ENCODE measurements around the gene ATP5MK.
"Not testable (repeated sequence)": the region's sequence is repeated elsewhere in the genome, so short reads cannot be mapped to it uniquely, and the experiment has no call there.

Gene ATP5MK

DNA sequence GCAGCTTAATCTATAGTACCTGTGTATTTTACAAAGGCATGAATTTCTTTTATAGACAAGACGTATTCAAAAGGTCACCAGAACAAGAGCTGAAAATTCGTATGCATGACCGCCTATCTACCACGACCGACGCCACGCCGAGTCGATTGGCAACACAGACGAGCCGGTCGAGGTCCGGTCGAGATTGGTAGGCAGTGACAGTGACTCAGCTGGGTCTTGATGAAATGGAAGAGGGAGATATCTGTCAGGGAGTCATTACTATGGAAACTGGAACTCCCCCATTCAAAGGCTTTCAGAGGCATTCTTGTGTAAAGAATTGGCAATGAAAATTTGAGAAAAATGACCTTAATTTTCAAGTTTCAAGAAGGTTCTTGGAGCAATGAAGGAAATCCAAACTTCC lies 2.1 kb downstream of the ATP5MK start:
- H3K36me3 ChIP-seq: peaks cover 56% of the 10 kb centered on the region
- no peaks in the 10 kb centered on the region for H3K9me3 ChIP-seq
- no peaks in the 10 kb centered on the region for H3K27me3 ChIP-seq
- no peaks in the 10 kb centered on the region for H3K4me1 ChIP-seq
- DNase-seq: no peak
- no peak overlapping the region; the same call in 1 of the 2 replicates for H3K4me3 ChIP-seq (ENCODE audit: low read depth, low read length)
- TF ChIP-seq, protein P1, sequence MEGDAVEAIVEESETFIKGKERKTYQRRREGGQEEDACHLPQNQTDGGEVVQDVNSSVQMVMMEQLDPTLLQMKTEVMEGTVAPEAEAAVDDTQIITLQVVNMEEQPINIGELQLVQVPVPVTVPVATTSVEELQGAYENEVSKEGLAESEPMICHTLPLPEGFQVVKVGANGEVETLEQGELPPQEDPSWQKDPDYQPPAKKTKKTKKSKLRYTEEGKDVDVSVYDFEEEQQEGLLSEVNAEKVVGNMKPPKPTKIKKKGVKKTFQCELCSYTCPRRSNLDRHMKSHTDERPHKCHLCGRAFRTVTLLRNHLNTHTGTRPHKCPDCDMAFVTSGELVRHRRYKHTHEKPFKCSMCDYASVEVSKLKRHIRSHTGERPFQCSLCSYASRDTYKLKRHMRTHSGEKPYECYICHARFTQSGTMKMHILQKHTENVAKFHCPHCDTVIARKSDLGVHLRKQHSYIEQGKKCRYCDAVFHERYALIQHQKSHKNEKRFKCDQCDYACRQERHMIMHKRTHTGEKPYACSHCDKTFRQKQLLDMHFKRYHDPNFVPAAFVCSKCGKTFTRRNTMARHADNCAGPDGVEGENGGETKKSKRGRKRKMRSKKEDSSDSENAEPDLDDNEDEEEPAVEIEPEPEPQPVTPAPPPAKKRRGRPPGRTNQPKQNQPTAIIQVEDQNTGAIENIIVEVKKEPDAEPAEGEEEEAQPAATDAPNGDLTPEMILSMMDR (IDR thresholded peaks at IDR 0.05; ENCODE audit: low read depth, low read length): no peak

DNA sequence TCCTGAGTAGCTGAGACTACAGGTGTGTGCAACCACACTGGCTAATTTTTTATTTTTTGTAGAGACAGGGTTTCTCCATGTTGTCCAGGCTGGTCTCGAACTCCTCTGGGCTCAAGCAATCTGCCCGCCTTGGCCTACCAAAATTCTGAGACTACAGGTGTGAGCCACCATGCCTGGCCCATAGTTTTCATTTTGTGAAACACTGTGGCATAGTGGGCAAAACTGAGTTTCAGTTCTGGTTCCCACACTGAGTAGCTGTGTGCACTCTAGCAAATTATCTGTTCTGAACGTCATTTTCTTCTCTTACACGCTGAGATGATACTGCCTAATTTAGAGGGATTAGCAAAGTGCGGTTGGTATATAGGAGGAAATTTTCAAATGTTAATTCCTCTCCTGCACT lies 13.5 kb downstream of the ATP5MK start:
- no peaks in the 10 kb centered on the region for H3K4me1 ChIP-seq
- peaks cover 22% of the 10 kb centered on the region for H3K36me3 ChIP-seq
- TF ChIP-seq, protein P1 (IDR thresholded peaks at IDR 0.05; ENCODE audit: low read depth, low read length): no peak
- DNase-seq: no peak
- H3K27me3 ChIP-seq: no peaks in the 10 kb centered on the region
- H3K4me3 ChIP-seq (ENCODE audit: low read depth, low read length): no peak overlapping the region
- H3K9me3 ChIP-seq: no peaks in the 10 kb centered on the region

DNA sequence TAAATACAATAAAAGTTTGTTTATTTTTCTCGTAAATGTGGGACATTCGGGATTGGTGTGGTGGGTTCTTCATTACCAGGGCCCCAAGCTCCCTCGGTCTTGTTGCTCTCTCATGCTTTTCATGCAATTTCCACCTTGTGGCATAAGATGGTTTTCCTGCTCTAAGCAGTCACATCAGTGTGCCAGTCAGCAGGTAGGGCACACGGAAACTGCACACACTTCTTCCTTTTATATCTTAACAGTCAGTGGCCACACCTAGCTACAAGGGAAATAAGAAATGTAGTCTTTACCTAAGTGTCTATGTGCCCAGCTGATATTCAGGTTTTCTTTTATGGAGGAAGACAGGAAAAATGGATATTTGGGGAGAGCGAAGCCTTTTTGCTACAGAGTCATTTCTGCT lies 22.0 kb downstream of the ATP5MK start:
- no peak for DNase-seq
- Histone ChIP-seq H3K4me3 (ENCODE audit: low read depth, low read length) (no peak overlapping the region), H3K27me3 (no peaks in the 10 kb centered on the region), H3K9me3 (no peaks in the 10 kb centered on the region), H3K36me3 (peaks cover 29% of the 10 kb centered on the region), H3K4me1 (no peaks in the 10 kb centered on the region)
- TF ChIP-seq, protein P1 (IDR thresholded peaks at IDR 0.05; ENCODE audit: low read depth, low read length): no peak

DNA sequence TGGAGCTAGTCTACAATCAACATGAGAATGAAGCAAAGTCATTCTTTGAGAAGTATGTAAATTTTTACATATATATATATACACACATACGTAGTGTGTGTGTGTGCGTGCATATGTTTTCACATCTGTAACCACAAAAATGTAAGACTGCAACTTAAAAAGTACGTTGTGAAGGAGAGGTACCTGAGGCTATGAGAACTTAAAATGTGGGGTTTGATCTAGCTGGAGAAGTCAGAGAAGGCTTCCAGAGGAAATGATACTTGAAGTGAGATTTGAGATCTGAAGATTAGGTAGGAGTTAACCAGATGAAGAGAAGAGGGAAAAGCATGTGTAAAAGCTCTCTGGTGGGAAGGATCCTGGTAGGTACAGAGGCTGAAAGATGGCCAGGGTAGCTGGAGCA lies 22.7 kb downstream of the ATP5MK start:
- H3K9me3 ChIP-seq: no peaks in the 10 kb centered on the region
- H3K27me3 ChIP-seq: no peaks in the 10 kb centered on the region
- DNase-seq: no peak
- peaks cover 29% of the 10 kb centered on the region for H3K36me3 ChIP-seq
- no peaks in the 10 kb centered on the region for H3K4me1 ChIP-seq
- no peak overlapping the region for H3K4me3 ChIP-seq (ENCODE audit: low read depth, low read length)
- TF ChIP-seq, protein P1 (IDR thresholded peaks at IDR 0.05; ENCODE audit: low read depth, low read length): no peak

DNA sequence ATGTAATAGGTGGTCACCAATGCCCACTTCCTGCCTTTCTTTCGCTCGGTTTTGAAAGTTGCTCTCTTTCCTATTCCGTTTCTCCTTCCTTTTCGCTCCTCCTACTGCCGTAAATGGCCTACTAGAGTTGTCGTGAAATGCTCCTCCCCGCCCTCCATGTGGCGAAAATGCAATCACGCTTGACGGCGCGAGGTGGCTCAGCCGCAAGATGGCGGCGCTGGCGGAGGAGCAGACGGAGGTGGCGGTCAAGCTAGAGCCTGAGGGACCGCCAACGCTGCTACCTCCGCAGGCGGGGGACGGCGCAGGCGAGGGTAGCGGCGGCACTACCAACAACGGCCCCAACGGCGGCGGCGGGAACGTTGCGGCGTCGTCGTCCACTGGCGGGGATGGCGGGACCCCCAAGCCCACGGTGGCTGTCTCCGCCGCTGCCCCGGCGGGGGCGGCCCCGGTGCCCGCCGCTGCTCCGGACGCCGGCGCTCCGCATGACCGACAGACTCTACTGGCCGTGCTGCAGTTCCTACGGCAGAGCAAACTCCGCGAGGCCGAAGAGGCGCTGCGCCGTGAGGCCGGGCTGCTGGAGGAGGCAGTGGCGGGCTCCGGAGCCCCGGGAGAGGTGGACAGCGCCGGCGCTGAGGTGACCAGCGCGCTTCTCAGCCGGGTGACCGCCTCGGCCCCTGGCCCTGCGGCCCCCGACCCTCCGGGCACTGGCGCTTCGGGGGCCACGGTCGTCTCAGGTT lies 28.3 kb downstream of the ATP5MK start, which contains the start of gene TAF5:
Gene TAF5, plus strand, starts transcription at position 195 of the 737 bp plus-strand sequence. Its CDS starts 14 bp downstream, at position 209.
- TF ChIP-seq, protein P1 (IDR thresholded peaks at IDR 0.05; ENCODE audit: low read depth, low read length): no peak
- Histone ChIP-seq H3K4me1 (no peaks in the 10 kb centered on the region), H3K4me3 (ENCODE audit: low read depth, low read length) (peak within 1 kb of the TSS; percentile 79), H3K27me3 (no peaks in the 10 kb centered on the region), H3K36me3 (no peaks in the 10 kb centered on the region; the same call in 1 of the 2 replicates), H3K9me3 (no peaks in the 10 kb centered on the region)
- DNase-seq: peak; percentile 91

DNA sequence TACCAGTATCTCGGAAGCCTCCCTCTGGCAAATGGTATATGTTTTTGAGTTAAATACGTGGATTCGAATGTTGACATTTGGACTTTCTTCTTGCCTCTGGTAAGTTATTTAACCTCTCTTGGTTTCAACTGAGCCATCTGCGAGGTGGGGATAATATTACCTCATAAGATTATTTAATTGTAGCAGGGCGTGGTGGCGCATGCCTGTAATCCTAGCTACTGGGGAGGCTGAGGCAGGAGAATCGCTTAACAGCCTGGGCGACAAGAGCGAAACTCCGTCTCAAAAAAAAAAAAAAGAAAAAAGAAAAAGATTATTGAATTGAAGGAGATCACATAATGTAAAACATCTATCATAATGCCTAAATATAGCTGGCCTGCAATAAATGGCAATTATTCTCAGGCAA lies 28.9 kb downstream of the ATP5MK start:
- no peaks in the 10 kb centered on the region; the same call in 1 of the 2 replicates for H3K36me3 ChIP-seq

DNA sequence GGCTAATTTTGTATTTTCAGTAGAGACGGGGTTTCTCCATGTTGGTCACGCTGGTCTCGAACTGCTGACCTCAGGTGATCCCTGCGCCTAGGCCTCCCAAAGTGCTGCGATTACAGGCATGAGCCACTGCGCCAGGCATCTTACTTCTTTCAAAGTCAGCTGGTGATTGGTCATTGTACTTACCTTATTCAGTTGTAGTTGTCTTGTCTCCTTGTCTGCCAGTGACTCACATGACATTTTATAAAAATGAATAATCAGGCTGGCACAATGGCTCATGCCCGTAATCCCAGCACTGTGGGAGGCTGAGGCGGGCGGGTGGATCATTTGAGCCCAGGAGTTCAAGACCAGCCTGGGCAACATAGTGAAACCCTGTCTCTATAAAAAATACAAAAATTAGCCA lies 35.5 kb downstream of the ATP5MK start:
- H3K36me3 ChIP-seq; H3K9me3 ChIP-seq; DNase-seq; H3K27me3 ChIP-seq; H3K4me1 ChIP-seq; H3K4me3 ChIP-seq (ENCODE audit: low read depth, low read length): not testable (repeated sequence)

More for the DNA sequence above, 28.9 kb downstream of the ATP5MK start:
- TF ChIP-seq, protein P1 (IDR thresholded peaks at IDR 0.05; ENCODE audit: low read depth, low read length): no peak
- Histone ChIP-seq H3K4me1 (no peaks in the 10 kb centered on the region), H3K9me3 (no peaks in the 10 kb centered on the region), H3K27me3 (no peaks in the 10 kb centered on the region), H3K4me3 (ENCODE audit: low read depth, low read length) (peak overlapping the region; percentile 79)
- DNase-seq: no peak

DNA sequence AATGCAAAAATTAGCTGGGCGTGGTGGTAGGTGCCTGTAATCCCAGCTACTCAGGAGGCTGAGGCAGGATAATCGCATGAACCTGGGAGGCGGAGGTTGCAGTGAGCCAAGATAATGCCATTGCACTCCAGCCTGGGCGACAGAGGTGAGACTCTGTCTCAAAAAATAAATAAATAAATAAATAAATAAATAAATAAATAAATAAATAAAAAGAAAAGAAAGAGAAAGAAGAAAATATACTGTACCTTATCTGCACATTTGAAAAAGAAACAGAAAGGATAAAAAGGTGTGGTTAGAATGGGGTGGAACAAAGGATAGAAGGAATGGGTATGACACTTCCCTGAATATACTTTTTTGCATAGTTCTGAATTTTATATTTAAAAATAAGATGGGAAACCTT lies 36.8 kb downstream of the ATP5MK start:
- not testable (repeated sequence) for DNase-seq; H3K36me3 ChIP-seq; H3K4me3 ChIP-seq (ENCODE audit: low read depth, low read length); H3K9me3 ChIP-seq; H3K4me1 ChIP-seq; H3K27me3 ChIP-seq
